ENCODE results near the gene PHF21B. TPM values are rescaled to one million over a fixed set of nuclear protein-coding genes. Genes with fewer than 3 reads are reported as not detected.

The PHF21B gene
- total RNA-seq, 1 donor from 2014 or later: 6.7 TPM

GRCh38 chr22:44901301-44901700 is 108.5 kb downstream of the PHF21B start:
- Histone ChIP-seq H3K27ac (no peak overlapping the region), H4K20me1 (ENCODE audit: low read depth) (no peaks in the 10 kb centered on the region), H3F3A (ENCODE audit: low read depth) (peaks cover 4% of the 10 kb centered on the region), H3K9me3 (ENCODE audit: low read depth) (peaks cover 5% of the 10 kb centered on the region), H3K4me1 (no peaks in the 10 kb centered on the region), H3K79me2 (ENCODE audit: low read depth) (no peaks in the 10 kb centered on the region), H3K4me2 (no peak overlapping the region), H3K27me3 (no peaks in the 10 kb centered on the region), H3K36me3 (peaks cover 13% of the 10 kb centered on the region), H2AFZ (replicated peaks) (no peak overlapping the region), H3K9ac (no peak overlapping the region), H3K4me3 (no peak overlapping the region)
- Mint-ChIP-seq H3K9me3 (peaks cover 21% of the 10 kb centered on the region), H3K4me3 (no peak overlapping the region), H3K27ac (no peak overlapping the region), H3K27me3 (ENCODE audit: insufficient read depth, low read depth) (no peaks in the 10 kb centered on the region), H3K4me1 (no peaks in the 10 kb centered on the region), H3K36me3 (peaks cover 68% of the 10 kb centered on the region)
- DNase-seq (ENCODE audit: low spot score): no peak
- TF ChIP-seq CTCF (IDR thresholded peaks at IDR 0.05) (no peak), EZH2 (IDR thresholded peaks at IDR 0.05) (no peak), EZH2phosphoT487 (IDR thresholded peaks at IDR 0.05) (no peak)

GRCh38 chr22:44898236-44898635 is 111.6 kb downstream of the PHF21B start:
- H3F3A ChIP-seq (ENCODE audit: low read depth): no peaks in the 10 kb centered on the region
- H3K27ac ChIP-seq: no peak overlapping the region
- H3K9me3 ChIP-seq (ENCODE audit: low read depth): peaks cover 5% of the 10 kb centered on the region
- Mint-ChIP-seq H3K9me3 (peaks cover 19% of the 10 kb centered on the region), H3K4me1 (no peaks in the 10 kb centered on the region), H3K4me3 (no peak overlapping the region), H3K27ac (no peak overlapping the region), H3K27me3 (ENCODE audit: insufficient read depth, low read depth) (no peaks in the 10 kb centered on the region), H3K36me3 (peaks cover 59% of the 10 kb centered on the region)
- H3K27me3 ChIP-seq: no peaks in the 10 kb centered on the region
- H3K4me1 ChIP-seq: no peaks in the 10 kb centered on the region
- H3K4me3 ChIP-seq: no peak overlapping the region
- H3K9ac ChIP-seq: no peak overlapping the region
- peaks cover 13% of the 10 kb centered on the region for H3K36me3 ChIP-seq
- no peak for DNase-seq (ENCODE audit: low spot score)
- H3K79me2 ChIP-seq (ENCODE audit: low read depth): no peaks in the 10 kb centered on the region
- no peaks in the 10 kb centered on the region for H4K20me1 ChIP-seq (ENCODE audit: low read depth)
- no peak overlapping the region for H2AFZ ChIP-seq (replicated peaks)
- no peak overlapping the region for H3K4me2 ChIP-seq
- TF ChIP-seq CTCF (IDR thresholded peaks at IDR 0.05) (no peak), EZH2phosphoT487 (IDR thresholded peaks at IDR 0.05) (no peak), EZH2 (IDR thresholded peaks at IDR 0.05) (no peak)

GRCh38 chr22:44895296-44896055 is 114.3 kb downstream of the PHF21B start:
- TF ChIP-seq EZH2 (IDR thresholded peaks at IDR 0.05) (no peak), EZH2phosphoT487 (IDR thresholded peaks at IDR 0.05) (no peak), CTCF (IDR thresholded peaks at IDR 0.05) (no peak)
- no peak overlapping the region for H3K4me3 ChIP-seq
- no peak overlapping the region for H2AFZ ChIP-seq (replicated peaks)
- H3K4me2 ChIP-seq: no peak overlapping the region
- H3K27ac ChIP-seq: no peak overlapping the region
- no peaks in the 10 kb centered on the region for H3K36me3 ChIP-seq
- H4K20me1 ChIP-seq (ENCODE audit: low read depth): no peaks in the 10 kb centered on the region
- no peaks in the 10 kb centered on the region for H3K9me3 ChIP-seq (ENCODE audit: low read depth)
- no peaks in the 10 kb centered on the region for H3K4me1 ChIP-seq
- no peaks in the 10 kb centered on the region for H3K79me2 ChIP-seq (ENCODE audit: low read depth)
- H3F3A ChIP-seq (ENCODE audit: low read depth): no peaks in the 10 kb centered on the region
- H3K27me3 ChIP-seq: no peaks in the 10 kb centered on the region
- Mint-ChIP-seq H3K9me3 (no peaks in the 10 kb centered on the region), H3K27me3 (ENCODE audit: insufficient read depth, low read depth) (no peaks in the 10 kb centered on the region), H3K4me3 (no peak overlapping the region), H3K36me3 (peaks cover 34% of the 10 kb centered on the region), H3K4me1 (no peaks in the 10 kb centered on the region), H3K27ac (no peak overlapping the region)
- H3K9ac ChIP-seq: no peak overlapping the region
- no peak for DNase-seq (ENCODE audit: low spot score)

Measured in neural progenitor cell (in vitro differentiated cells).